Fibroblast of the aortic adventitia (primary cell): ENCODE measurements around the gene IL10. TPM values are rescaled to one million over a fixed set of nuclear protein-coding genes. Genes with fewer than 3 reads are reported as not detected.

Experiments used
- DNase-seq: peaks from one replicate; pipeline ENCODE4 v3.0.0-alpha.2; 2010; ENCODE audit warnings: low read depth
- H3K4me3 ChIP-seq: 2 replicates; pipeline ENCODE4 v1.5.1; 2011; ENCODE audit warnings: low read depth, mild to moderate bottlenecking, control low read depth, low read length, moderate library complexity
- total RNA-seq: library from RNA; depleted of rRNA; stranded (reverse); fragments of >200 nt; gene quantifications from 2 replicates; pipeline ENCODE4 v1.2.3, GENCODE V29; 2012; ENCODE audit warnings: low replicate concordance
- TF ChIP-seq, protein P1 (sequence below): IDR thresholded peaks from 2 replicates; pipeline ENCODE4 v1.5.1; 2011; ENCODE audit warnings: mild to moderate bottlenecking, low read length, control low read depth, inconsistent platforms; ENCODE audit not compliant: insufficient read depth

Gene IL10
- total RNA-seq, 1 donor, result not detected

DNA sequence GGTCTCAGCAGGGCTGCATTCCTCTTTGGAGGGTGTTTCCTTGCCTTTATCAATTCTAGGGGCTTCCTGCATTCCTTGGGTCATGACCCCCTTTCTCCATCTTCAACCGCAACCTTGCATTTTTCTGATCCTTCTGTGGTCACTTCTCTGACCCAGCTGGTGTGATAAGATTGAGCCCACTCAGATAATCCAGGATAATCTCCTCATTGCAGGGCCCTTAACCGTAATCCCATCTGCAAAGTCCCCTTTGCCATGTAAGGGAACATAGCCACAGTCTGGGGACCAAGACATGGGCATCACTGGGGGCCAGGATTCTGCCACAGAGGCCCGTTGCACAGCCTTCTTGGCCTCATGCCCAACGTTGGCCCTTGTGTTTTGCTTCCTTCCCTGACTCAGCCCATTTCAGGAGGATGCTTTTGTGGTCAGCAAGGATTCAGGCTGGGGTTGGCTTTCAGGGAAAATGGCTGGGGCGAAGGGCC lies 36.7 kb downstream of the IL10 start:
- peak; percentile 27 for DNase-seq
- TF ChIP-seq, protein P1, sequence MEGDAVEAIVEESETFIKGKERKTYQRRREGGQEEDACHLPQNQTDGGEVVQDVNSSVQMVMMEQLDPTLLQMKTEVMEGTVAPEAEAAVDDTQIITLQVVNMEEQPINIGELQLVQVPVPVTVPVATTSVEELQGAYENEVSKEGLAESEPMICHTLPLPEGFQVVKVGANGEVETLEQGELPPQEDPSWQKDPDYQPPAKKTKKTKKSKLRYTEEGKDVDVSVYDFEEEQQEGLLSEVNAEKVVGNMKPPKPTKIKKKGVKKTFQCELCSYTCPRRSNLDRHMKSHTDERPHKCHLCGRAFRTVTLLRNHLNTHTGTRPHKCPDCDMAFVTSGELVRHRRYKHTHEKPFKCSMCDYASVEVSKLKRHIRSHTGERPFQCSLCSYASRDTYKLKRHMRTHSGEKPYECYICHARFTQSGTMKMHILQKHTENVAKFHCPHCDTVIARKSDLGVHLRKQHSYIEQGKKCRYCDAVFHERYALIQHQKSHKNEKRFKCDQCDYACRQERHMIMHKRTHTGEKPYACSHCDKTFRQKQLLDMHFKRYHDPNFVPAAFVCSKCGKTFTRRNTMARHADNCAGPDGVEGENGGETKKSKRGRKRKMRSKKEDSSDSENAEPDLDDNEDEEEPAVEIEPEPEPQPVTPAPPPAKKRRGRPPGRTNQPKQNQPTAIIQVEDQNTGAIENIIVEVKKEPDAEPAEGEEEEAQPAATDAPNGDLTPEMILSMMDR, result no peak
- no peak overlapping the region for H3K4me3 ChIP-seq

DNA sequence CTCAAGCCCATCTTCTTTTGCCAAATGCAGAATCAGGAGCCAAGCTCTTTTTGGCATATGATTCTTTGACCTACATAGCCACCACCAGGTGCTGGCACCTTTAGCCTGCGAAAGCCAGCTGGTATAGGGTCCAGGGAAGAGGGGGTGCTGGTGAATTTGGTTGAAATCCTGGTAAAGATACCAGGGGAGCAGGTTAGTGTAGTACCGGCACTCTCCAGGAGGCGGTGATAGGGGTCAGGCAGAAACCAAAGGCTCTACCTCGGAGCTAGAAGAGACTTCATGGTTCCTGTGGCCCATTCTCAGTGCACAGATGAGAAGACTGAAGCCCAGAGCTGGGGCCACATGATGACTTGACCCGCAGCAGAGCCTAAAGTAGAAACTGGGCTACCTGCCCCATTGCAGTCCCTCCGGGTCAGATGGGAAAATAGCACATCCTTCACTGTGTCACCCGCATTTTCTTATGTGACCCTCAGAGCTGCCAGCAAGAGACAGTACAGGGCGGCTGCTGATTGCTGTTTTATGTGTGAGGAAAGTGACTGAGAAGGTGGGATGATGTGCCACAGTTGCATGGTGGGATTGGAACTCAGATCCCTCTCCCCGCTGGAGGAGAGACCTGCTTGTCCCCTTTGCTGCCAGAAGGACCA lies 37.7 kb downstream of the IL10 start:
- DNase-seq, result peak; percentile 49
- TF ChIP-seq, protein P1, result peak; percentile 87
- H3K4me3 ChIP-seq, result no peak overlapping the region

DNA sequence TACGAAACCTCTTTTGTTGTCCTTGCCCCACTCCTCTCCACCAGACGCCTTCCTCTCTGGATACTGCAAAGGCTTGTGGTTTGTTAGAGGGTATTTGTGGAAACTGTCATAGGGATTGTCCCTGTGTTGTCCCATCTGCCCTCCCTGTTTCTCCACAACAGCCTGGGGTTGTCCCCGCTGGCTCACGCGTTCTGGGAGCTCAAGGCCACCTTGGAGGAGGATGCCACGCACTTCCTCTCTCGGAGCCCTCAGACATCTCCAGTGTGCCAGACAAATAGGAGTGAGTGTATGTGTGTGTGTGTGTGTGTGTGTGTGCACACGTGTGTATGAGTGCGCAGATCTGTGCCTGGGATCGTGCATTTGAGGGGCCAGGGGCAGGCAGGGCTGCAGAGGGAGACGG lies 39.3 kb downstream of the IL10 start:
- no peak for DNase-seq
- no peak overlapping the region for H3K4me3 ChIP-seq
- TF ChIP-seq, protein P1, result no peak

DNA sequence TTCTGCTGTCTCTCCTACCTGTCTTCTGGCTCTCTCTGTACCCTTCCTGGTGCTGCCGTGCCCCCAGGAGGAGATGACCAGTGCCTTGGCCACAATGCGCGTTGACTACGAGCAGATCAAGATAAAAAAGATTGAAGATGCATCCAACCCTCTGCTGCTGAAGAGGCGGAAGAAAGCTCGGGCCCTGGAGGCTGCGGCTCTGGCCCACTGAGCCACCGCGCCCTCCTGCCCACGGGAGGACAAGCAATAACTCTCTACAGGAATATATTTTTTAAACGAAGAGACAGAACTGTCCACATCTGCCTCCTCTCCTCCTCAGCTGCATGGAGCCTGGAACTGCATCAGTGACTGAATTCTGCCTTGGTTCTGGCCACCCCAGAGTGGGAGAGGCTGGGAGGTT lies 39.8 kb downstream of the IL10 start:
- DNase-seq, result no peak
- TF ChIP-seq, protein P1, result no peak
- no peak overlapping the region for H3K4me3 ChIP-seq

DNA sequence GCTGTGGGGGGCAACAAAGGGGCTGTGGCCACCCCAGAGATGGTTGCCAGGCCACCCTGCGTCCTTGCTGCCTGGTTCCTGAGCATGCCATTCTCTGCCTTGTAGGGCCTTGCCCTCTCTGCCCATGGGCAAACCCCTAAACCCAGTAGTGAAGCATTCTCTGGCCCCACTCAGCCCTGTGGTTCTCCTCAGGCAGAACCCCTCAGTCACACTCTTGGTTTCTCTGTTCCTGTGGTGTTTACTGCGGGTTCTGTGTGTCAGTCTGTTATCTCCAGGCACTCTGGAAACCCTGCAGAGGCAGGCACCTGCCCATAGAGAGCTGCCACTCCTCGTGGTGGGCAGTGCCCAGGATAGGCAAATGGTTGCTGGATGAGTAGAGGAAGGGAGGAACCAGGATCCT lies 42.8 kb downstream of the IL10 start:
- TF ChIP-seq, protein P1, result no peak
- no peak for DNase-seq
- H3K4me3 ChIP-seq, result no peak overlapping the region

DNA sequence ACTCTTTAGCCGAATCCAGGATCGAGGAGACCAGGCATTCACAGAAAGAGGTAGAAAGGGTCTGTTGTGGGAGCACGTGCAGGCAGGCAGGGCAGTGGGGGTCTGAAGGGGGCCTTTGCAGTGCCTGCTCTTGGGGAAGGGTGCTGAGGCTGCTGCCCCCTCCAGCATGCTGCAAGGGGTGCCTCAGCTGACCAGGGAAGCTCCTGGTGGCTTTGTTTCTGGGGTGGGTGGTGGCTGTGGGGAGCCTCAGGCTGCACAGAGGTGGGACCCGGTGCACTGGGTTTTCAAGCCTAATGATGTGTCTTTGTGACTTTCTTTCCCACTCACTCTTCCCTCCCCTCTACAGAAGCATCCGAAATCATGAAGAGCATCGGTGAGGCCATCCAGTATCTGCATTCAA lies 43.2 kb downstream of the IL10 start:
- no peak overlapping the region for H3K4me3 ChIP-seq
- DNase-seq, result no peak
- TF ChIP-seq, protein P1, result no peak

DNA sequence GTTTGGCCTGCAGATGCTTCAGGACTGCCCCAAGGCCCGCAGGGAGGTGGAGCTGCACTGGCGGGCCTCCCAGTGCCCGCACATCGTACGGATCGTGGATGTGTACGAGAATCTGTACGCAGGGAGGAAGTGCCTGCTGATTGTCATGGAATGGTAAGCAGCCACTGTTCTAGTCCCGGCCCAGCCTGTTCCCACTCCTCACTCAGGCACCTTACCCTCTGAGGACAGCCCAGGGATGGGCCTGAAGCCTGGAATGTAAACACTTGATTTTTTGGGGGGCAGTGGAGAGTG lies 43.7 kb downstream of the IL10 start:
- DNase-seq, result no peak
- no peak overlapping the region for H3K4me3 ChIP-seq
- TF ChIP-seq, protein P1, result no peak
